OCI-LY7 (cell line): ENCODE measurements around the gene CAPZA3. TPM values are rescaled to one million over a fixed set of nuclear protein-coding genes. Genes with fewer than 3 reads are reported as not detected.

Experiments
- BruUV-seq: library from RNA; stranded (reverse); fragments of 400-500 nt; replicated peaks from 2 replicates; lab custom pipeline; 2021; lab: Mats Ljungman, UMichigan
- CTCF ChIA-PET: fragments of 300-600 bp; sonication (Branson Sonifier 250); formaldehyde crosslinking; loops from one replicate; lab custom pipeline; 2022; ENCODE audit warnings: antibody characterized with exemption; ENCODE audit not compliant: unreplicated experiment; lab: Charles Lee
- POLR2A ChIA-PET: fragments of 300-600 bp; sonication (Branson Sonifier 250); formaldehyde crosslinking; loops from one replicate; lab custom pipeline; 2022; ENCODE audit warnings: antibody characterized with exemption; lab: Charles Lee
- DNase-seq: peaks from one replicate; pipeline ENCODE4 v3.0.0-alpha.2; 2015; ENCODE audit warnings: low spot score
- H2AFZ ChIP-seq: fragments of 200-600 bp; sonication (generic), shearing (Covaris generic); 2 replicates; pipeline ENCODE4 v1.6.1; 2014; ENCODE audit warnings: mild to moderate bottlenecking, antibody characterized with exemption, low read length, moderate library complexity
- H3K27ac ChIP-seq: fragments of 200-600 bp; sonication (generic); 2 replicates; pipeline ENCODE4 v1.5.1; 2014; ENCODE audit warnings: mixed run types, low read depth, mild to moderate bottlenecking, moderate library complexity, low read length, inconsistent platforms; ENCODE audit not compliant: poor library complexity, severe bottlenecking
- H3K36me3 ChIP-seq: fragments of 200-600 bp; sonication (generic); 2 replicates; pipeline ENCODE4 v1.6.1; 2014; ENCODE audit warnings: mild to moderate bottlenecking, antibody characterized with exemption, low read length, moderate library complexity, mixed read lengths; ENCODE audit not compliant: insufficient read depth
- H3K4me1 ChIP-seq: fragments of 200-600 bp; sonication (generic); 2 replicates; pipeline ENCODE4 v1.5.1; 2014; ENCODE audit warnings: mild to moderate bottlenecking, low read length; ENCODE audit not compliant: insufficient read depth, poor library complexity, severe bottlenecking
- H3K4me2 ChIP-seq: fragments of 200-600 bp; sonication (generic); 2 replicates; pipeline ENCODE4 v1.6.1; 2014; ENCODE audit warnings: mild to moderate bottlenecking, low read length
- H3K4me3 ChIP-seq: fragments of 200-600 bp; sonication (generic); 2 replicates; pipeline ENCODE4 v1.5.1; 2014; ENCODE audit warnings: mild to moderate bottlenecking, low read depth, low read length; ENCODE audit not compliant: poor library complexity, severe bottlenecking
- H3K79me2 ChIP-seq: fragments of 200-600 bp; sonication (generic); 2 replicates; pipeline ENCODE4 v1.6.1; 2016; ENCODE audit warnings: low read depth, mild to moderate bottlenecking, low read length, moderate library complexity, mixed read lengths; ENCODE audit not compliant: insufficient read depth
- H3K9me2 ChIP-seq: fragments of 200-600 bp; sonication (generic); 2 replicates; pipeline ENCODE4 v1.6.1; 2016; ENCODE audit warnings: mild to moderate bottlenecking, low read length, mixed read lengths; ENCODE audit not compliant: insufficient read depth
- H3K9me3 ChIP-seq: fragments of 200-600 bp; sonication (generic); 2 replicates; pipeline ENCODE4 v1.6.1; 2014; ENCODE audit warnings: mild to moderate bottlenecking, mixed run types, low read length, mixed read lengths
- H4K20me1 ChIP-seq: fragments of 200-600 bp; sonication (generic); 2 replicates; pipeline ENCODE4 v1.6.1; 2014; ENCODE audit warnings: mild to moderate bottlenecking, antibody characterized with exemption, low read length, moderate library complexity, mixed read lengths; ENCODE audit not compliant: insufficient read depth
- EZH2phosphoT487 ChIP-seq: fragments of 200-600 bp; sonication (generic); IDR thresholded peaks from 2 replicates; pipeline ENCODE4 v1.6.1; 2018; ENCODE audit warnings: low read depth, borderline replicate concordance, mild to moderate bottlenecking, mixed run types, antibody characterized with exemption, low read length, moderate library complexity, mixed read lengths
- intact Hi-C: fragments of 100-400 bp; cut with micrococcal nuclease; formaldehyde crosslinking; loops from one replicate; pipeline ENCODE4 v1.10.0; 2022; ENCODE audit not compliant: unreplicated experiment
- total RNA-seq, 2 experiments: library from RNA; depleted of rRNA in 1 of 2; stranded (reverse); fragments of >200 nt in 1 of 2; shearing (Covaris generic) in 1 of 2; gene quantifications; 2 replicates each; pipeline ENCODE4 v1.2.3, GENCODE V29; 2014 to 2022
- TF ChIP-seq, protein P1 (sequence below): fragments of 200-600 bp; sonication (generic); conservative IDR thresholded peaks from 2 replicates; pipeline ENCODE4 v1.5.1; 2014; ENCODE audit warnings: mild to moderate bottlenecking, antibody characterized with exemption, low read length, moderate library complexity, mixed read lengths

The CAPZA3 gene
- total RNA-seq, 2 experiments from 2014 or later, result not detected

DNA sequence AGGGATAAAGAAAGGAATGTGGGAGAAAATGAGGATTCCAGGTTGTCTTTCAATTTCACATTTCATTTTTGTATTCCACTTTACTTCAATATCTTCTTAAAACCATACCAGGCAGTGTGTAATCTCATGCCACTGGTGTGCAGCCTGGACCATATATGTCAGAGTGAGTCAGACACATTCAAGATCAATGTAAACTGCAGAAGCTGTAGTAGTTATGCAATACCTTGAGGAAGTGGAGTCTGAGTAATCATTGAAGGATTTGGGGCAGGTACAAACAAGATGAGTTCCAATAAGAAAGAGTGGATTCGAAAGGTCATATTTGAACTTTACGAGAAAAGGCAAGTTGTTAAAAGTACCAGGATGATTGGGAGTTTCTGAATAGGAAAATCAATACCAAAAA, 14.2 kb upstream of the CAPZA3 start:
- H3K9me2 ChIP-seq, result no peaks in the 10 kb centered on the region
- no TSS peak for BruUV-seq
- no peaks in the 10 kb centered on the region for H3K4me1 ChIP-seq
- no peak for DNase-seq
- H3K4me3 ChIP-seq, result no peak overlapping the region
- H4K20me1 ChIP-seq, result no peaks in the 10 kb centered on the region
- no peak overlapping the region for H3K27ac ChIP-seq
- no peak overlapping the region for H3K4me2 ChIP-seq
- H3K9me3 ChIP-seq, result no peaks in the 10 kb centered on the region
- POLR2A ChIA-PET, result no interaction called here
- no peaks in the 10 kb centered on the region for H3K79me2 ChIP-seq
- TF ChIP-seq, protein P1, sequence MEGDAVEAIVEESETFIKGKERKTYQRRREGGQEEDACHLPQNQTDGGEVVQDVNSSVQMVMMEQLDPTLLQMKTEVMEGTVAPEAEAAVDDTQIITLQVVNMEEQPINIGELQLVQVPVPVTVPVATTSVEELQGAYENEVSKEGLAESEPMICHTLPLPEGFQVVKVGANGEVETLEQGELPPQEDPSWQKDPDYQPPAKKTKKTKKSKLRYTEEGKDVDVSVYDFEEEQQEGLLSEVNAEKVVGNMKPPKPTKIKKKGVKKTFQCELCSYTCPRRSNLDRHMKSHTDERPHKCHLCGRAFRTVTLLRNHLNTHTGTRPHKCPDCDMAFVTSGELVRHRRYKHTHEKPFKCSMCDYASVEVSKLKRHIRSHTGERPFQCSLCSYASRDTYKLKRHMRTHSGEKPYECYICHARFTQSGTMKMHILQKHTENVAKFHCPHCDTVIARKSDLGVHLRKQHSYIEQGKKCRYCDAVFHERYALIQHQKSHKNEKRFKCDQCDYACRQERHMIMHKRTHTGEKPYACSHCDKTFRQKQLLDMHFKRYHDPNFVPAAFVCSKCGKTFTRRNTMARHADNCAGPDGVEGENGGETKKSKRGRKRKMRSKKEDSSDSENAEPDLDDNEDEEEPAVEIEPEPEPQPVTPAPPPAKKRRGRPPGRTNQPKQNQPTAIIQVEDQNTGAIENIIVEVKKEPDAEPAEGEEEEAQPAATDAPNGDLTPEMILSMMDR, result no peak
- TF ChIP-seq EZH2phosphoT487, result no peak
- CTCF ChIA-PET, result no interaction called here
- H3K36me3 ChIP-seq, result no peaks in the 10 kb centered on the region
- no peak overlapping the region for H2AFZ ChIP-seq
- intact Hi-C loops, result no loop called here

DNA sequence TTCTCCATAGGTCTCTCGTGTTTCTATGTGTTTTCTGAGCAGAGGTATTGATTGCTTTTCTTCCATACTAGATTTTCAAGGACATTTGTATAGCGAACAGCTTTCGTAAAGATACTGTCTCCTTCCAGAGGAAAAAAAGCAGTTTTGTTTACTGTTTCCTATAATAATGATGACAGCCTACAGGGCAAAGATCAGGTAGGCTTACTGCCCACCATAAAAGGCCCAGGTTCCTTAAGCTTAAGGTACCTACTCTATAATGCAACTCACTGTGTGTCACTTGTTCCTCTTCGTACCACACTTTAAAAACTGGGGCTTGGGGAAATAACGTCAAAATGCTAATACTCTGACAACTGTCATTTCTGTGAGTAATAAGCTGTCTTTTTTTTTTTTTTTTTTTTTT, 6.8 kb upstream of the CAPZA3 start:
- no peak overlapping the region for H3K4me3 ChIP-seq
- ChIA-PET CTCF (no interaction called here), POLR2A (interaction anchor here (0.6 to 0.9 kb wide), 3 partner anchors 12 to 426 kb away, joined by 3 read pairs; no protein-coding TSS in a partner anchor)
- intact Hi-C loops, result no loop called here
- no peaks in the 10 kb centered on the region for H3K36me3 ChIP-seq
- no peaks in the 10 kb centered on the region for H3K9me2 ChIP-seq
- no peaks in the 10 kb centered on the region for H3K9me3 ChIP-seq
- H3K79me2 ChIP-seq, result no peaks in the 10 kb centered on the region
- no peaks in the 10 kb centered on the region for H3K4me1 ChIP-seq
- H3K27ac ChIP-seq, result no peak overlapping the region
- H3K4me2 ChIP-seq, result no peak overlapping the region
- no peak for DNase-seq
- no peak overlapping the region for H2AFZ ChIP-seq
- BruUV-seq, result no TSS peak
- no peak for TF ChIP-seq EZH2phosphoT487
- TF ChIP-seq, protein P1, result no peak
- H4K20me1 ChIP-seq, result no peaks in the 10 kb centered on the region

DNA sequence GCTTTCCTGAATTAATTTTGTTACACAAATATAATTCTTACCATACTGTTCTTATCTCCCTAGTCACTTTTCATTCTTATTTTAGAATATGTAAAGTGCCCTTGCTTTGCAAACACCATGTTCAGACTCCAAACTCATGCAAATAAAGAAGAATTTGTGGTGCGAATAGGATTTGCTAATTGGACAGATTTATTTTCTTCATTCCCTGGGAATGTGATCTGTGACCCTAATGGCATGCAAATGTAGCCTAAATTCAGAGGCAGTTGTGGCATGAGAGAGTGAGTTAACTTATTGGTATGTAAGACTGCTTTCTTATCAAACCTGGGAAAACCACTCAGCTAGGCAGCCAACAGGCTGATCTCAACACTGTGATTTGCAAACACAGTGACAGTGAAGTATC, 10.0 kb downstream of the CAPZA3 start:
- TF ChIP-seq EZH2phosphoT487, result no peak
- TF ChIP-seq, protein P1, result no peak
- Histone ChIP-seq H3K79me2 (no peaks in the 10 kb centered on the region), H3K27ac (no peak overlapping the region), H3K4me2 (no peak overlapping the region), H3K4me1 (no peaks in the 10 kb centered on the region), H4K20me1 (no peaks in the 10 kb centered on the region), H2AFZ (no peak overlapping the region), H3K4me3 (no peak overlapping the region), H3K9me2 (no peaks in the 10 kb centered on the region), H3K36me3 (no peaks in the 10 kb centered on the region), H3K9me3 (no peaks in the 10 kb centered on the region)
- DNase-seq, result no peak
- BruUV-seq, result no TSS peak
- ChIA-PET POLR2A (interaction anchor here (0.6 kb wide), 1 partner anchor 1650 kb away, joined by 3 read pairs; no protein-coding TSS in a partner anchor), CTCF (no interaction called here)
- intact Hi-C loops, result no loop called here
